SK-N-SH (cell line): ENCODE measurements around the gene MRPS27.

Source experiments
- CTCF ChIP-seq: fragments of 200-600 bp; sonication (generic); IDR thresholded peaks from 2 replicates; pipeline ENCODE4 v1.6.1; 2017; ENCODE audit warnings: antibody characterized with exemption, mild to moderate bottlenecking, moderate library complexity
- MAX ChIP-seq: IDR thresholded peaks from 2 replicates; pipeline ENCODE4 v1.4.0; 2012; ENCODE audit warnings: low read depth
- MEF2A ChIP-seq: IDR thresholded peaks from 2 replicates; pipeline ENCODE4 v1.4.0; 2012; ENCODE audit warnings: low read depth, borderline replicate concordance
- POLR2AphosphoS5 ChIP-seq: IDR thresholded peaks from 2 replicates; pipeline ENCODE4 v1.6.1; 2012; ENCODE audit warnings: low read depth, low read length
- TCF12 ChIP-seq: IDR thresholded peaks from 2 replicates; pipeline ENCODE4 v1.4.0; 2012
- TEAD4 ChIP-seq: IDR thresholded peaks from 2 replicates; pipeline ENCODE4 v1.4.0; 2012; ENCODE audit warnings: mild to moderate bottlenecking, borderline replicate concordance; ENCODE audit not compliant: insufficient read depth

- TF ChIP-seq CTCF (no peak), TEAD4 (no peak), MEF2A (no peak), POLR2AphosphoS5 (no peak), TCF12 (no peak), MAX (no peak)
These were observed 97.5 kb downstream of the MRPS27 start for GRCh38 chr5:72222521-72222920.
